ENCODE data around the gene IRAK2.

DNA sequence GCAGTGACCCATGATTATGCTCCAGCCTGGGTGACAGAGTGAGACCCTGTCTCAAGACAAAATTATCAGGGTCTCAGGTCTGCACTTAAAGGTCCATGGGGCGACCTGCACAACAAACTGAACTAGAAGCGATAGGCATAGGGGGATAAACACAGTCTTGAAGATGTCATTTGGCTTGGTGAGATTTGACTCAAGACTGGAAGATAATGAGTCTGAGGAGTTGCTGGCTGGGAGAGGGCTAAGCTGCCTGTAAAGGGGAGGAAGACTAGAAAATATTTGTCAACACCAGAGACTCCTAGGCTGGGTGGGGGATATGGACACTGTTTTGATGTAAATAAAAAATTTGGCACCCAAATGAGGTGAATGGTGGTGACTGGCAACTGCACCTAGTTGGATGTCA is 108.3 kb downstream of the IRAK2 start:
- TF ChIP-seq, protein P1, sequence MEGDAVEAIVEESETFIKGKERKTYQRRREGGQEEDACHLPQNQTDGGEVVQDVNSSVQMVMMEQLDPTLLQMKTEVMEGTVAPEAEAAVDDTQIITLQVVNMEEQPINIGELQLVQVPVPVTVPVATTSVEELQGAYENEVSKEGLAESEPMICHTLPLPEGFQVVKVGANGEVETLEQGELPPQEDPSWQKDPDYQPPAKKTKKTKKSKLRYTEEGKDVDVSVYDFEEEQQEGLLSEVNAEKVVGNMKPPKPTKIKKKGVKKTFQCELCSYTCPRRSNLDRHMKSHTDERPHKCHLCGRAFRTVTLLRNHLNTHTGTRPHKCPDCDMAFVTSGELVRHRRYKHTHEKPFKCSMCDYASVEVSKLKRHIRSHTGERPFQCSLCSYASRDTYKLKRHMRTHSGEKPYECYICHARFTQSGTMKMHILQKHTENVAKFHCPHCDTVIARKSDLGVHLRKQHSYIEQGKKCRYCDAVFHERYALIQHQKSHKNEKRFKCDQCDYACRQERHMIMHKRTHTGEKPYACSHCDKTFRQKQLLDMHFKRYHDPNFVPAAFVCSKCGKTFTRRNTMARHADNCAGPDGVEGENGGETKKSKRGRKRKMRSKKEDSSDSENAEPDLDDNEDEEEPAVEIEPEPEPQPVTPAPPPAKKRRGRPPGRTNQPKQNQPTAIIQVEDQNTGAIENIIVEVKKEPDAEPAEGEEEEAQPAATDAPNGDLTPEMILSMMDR (IDR thresholded peaks at IDR 0.05): no peak
- TF ChIP-seq POLR2A (IDR thresholded peaks at IDR 0.05) (no peak), EP300 (IDR thresholded peaks at IDR 0.05) (no peak)
